Chondrocyte (in vitro differentiated cells): Measurements from ENCODE around the gene ARHGDIB. TPM values are rescaled to one million over a fixed set of nuclear protein-coding genes. Genes with fewer than 3 reads are reported as not detected.

Experiments used
- DNase-seq: peaks from one replicate; pipeline ENCODE4 v3.0.0; 2021; ENCODE audit warnings: mixed read lengths, low spot score
- H3K27ac Mint-ChIP-seq: one replicate; pipeline ENCODE4 v1.8.0; 2021; ENCODE audit warnings: mild to moderate bottlenecking, moderate library complexity, mixed read lengths; ENCODE audit not compliant: unreplicated experiment
- H3K27me3 Mint-ChIP-seq: 2 replicates; pipeline ENCODE4 v1.8.0; 2021; ENCODE audit warnings: low read depth, mixed read lengths
- H3K36me3 Mint-ChIP-seq: 2 replicates; pipeline ENCODE4 v1.8.0; 2021; ENCODE audit warnings: low read depth, mixed read lengths
- H3K4me1 Mint-ChIP-seq: 2 replicates; pipeline ENCODE4 v1.8.0; 2021; ENCODE audit warnings: low read depth, mild to moderate bottlenecking, mixed read lengths
- H3K4me3 Mint-ChIP-seq: one replicate; pipeline ENCODE4 v1.8.0; 2021; ENCODE audit warnings: mild to moderate bottlenecking, moderate library complexity, mixed read lengths; ENCODE audit not compliant: unreplicated experiment
- H3K9me3 Mint-ChIP-seq: 2 replicates; pipeline ENCODE4 v1.8.0; 2021; ENCODE audit warnings: low read depth, mixed read lengths
- total RNA-seq: library from RNA; stranded (reverse); gene quantifications from 3 replicates; pipeline ENCODE4 v1.2.1, GENCODE V29; 2021
- TF ChIP-seq, protein P1 (sequence below): fragments of 200-600 bp; sonication (generic); IDR thresholded peaks from 2 replicates; pipeline ENCODE4 v1.5.0; 2021; ENCODE audit warnings: antibody characterized with exemption, mild to moderate bottlenecking, moderate library complexity

ARHGDIB gene
- total RNA-seq, 1 donor from 2014 or later: 5.2 TPM

DNA sequence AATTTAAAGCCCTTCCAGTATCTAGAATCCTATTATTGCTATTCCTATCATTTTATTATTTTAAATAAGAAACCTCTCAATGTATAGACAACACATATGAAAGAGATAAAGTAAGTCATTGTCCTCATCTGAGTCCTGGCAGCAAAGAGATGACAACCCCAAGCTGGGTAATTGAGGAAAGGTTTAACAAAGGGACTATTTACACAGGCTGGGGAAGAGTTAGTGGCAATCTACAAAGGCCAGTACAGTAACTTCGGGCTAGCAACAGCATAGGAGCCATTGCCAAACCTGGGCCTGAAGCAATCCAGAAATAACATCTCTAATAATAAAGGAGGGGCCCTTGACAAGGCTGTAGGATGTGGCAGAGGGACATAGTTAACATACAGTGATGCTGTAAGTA, 22.6 kb upstream of the ARHGDIB start:
- no peak overlapping the region for H3K27ac Mint-ChIP-seq
- H3K9me3 Mint-ChIP-seq: no peaks in the 10 kb centered on the region
- H3K4me1 Mint-ChIP-seq: peaks cover 6% of the 10 kb centered on the region
- no peaks in the 10 kb centered on the region for H3K27me3 Mint-ChIP-seq
- no peak for DNase-seq
- H3K4me3 Mint-ChIP-seq: no peak overlapping the region
- H3K36me3 Mint-ChIP-seq: no peaks in the 10 kb centered on the region
- TF ChIP-seq, protein P1, sequence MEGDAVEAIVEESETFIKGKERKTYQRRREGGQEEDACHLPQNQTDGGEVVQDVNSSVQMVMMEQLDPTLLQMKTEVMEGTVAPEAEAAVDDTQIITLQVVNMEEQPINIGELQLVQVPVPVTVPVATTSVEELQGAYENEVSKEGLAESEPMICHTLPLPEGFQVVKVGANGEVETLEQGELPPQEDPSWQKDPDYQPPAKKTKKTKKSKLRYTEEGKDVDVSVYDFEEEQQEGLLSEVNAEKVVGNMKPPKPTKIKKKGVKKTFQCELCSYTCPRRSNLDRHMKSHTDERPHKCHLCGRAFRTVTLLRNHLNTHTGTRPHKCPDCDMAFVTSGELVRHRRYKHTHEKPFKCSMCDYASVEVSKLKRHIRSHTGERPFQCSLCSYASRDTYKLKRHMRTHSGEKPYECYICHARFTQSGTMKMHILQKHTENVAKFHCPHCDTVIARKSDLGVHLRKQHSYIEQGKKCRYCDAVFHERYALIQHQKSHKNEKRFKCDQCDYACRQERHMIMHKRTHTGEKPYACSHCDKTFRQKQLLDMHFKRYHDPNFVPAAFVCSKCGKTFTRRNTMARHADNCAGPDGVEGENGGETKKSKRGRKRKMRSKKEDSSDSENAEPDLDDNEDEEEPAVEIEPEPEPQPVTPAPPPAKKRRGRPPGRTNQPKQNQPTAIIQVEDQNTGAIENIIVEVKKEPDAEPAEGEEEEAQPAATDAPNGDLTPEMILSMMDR: no peak

DNA sequence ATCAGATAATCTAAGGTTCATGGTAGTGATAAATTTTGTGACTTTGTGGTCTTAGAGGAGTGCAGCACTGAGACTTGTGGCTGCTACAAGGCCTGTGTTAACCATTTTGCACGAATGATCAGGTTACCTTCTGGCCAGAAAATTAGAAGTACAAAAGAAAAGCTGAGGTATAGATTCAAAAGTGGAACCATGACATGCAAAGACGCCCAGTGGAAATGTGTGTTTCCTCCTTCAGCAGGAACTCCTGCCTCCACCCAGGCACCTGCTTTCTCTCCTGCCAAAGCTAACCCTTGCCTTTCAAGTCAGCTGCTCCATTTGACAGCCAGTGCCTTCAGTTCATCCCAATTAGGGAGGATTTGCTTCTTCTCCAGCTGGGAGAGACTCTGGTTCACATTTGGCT, 21.6 kb upstream of the ARHGDIB start:
- H3K27ac Mint-ChIP-seq: no peak overlapping the region
- TF ChIP-seq, protein P1: no peak
- no peaks in the 10 kb centered on the region for H3K9me3 Mint-ChIP-seq
- no peak overlapping the region for H3K4me3 Mint-ChIP-seq
- H3K27me3 Mint-ChIP-seq: no peaks in the 10 kb centered on the region
- peaks cover 6% of the 10 kb centered on the region for H3K4me1 Mint-ChIP-seq
- no peaks in the 10 kb centered on the region for H3K36me3 Mint-ChIP-seq
- no peak for DNase-seq

DNA sequence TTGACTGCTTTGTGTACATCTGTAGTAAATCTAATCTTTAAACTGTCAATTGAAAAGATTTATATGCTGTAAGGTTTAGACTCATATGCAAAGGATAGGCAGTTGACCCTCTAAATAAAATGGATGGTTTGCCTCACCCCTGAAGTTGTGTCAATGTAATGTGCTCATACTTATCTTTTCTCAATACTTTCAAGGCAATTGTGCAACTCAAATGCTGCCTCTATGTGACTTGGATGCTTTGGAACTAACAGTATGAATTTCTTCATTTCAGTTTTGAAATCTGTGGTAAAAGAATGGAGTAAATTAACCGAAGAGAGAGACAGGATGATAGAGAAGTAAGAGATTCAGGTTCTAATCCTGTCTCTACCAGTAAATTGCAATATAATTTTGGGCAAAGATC, 21.2 kb upstream of the ARHGDIB start:
- H3K27ac Mint-ChIP-seq: no peak overlapping the region
- H3K4me3 Mint-ChIP-seq: no peak overlapping the region
- DNase-seq: no peak
- no peaks in the 10 kb centered on the region for H3K9me3 Mint-ChIP-seq
- TF ChIP-seq, protein P1: no peak
- H3K27me3 Mint-ChIP-seq: no peaks in the 10 kb centered on the region
- H3K4me1 Mint-ChIP-seq: peaks cover 6% of the 10 kb centered on the region
- no peaks in the 10 kb centered on the region for H3K36me3 Mint-ChIP-seq

DNA sequence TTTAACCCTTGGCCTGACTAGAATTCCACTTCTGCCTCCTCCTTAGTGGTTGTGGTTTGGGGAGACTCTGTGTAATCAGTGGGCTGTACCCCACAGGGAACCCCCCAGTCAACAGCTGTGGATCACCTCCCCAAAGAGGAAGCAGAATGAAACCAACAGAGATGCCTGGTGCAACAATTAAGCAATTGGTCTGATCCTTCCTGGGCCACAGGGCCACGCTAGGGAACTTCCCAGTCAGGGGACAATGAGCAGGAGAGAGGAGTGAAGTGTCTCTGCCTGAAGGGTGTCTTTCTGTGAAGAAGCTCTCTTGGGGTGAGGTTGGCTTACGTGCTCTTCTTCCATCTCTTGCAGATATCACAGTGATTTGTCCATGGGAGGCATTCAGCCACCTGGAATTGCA, 19.6 kb upstream of the ARHGDIB start:
- DNase-seq: no peak
- Mint-ChIP-seq H3K27me3 (no peaks in the 10 kb centered on the region), H3K4me3 (no peak overlapping the region), H3K36me3 (no peaks in the 10 kb centered on the region), H3K27ac (no peak overlapping the region), H3K4me1 (no peaks in the 10 kb centered on the region), H3K9me3 (no peaks in the 10 kb centered on the region)
- TF ChIP-seq, protein P1: no peak

DNA sequence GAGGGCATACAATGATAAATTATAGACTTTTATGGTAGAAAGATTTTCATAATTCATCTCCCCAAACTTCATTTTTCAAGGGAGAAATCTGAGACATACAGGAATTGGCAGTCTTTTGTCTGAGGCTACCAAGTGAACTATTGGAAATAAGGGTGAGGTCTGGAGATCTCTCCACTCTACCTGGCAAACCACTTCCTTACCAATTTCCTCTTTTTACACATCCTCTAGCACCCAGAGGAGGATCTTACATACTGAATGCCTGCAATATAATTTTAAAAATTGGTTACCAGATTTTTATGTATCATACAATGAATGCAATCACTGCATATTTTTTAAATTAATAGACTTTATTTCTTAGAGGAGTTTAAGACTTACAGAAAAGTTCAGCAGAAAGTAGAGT, 18.1 kb upstream of the ARHGDIB start:
- TF ChIP-seq, protein P1: no peak
- no peaks in the 10 kb centered on the region for H3K27me3 Mint-ChIP-seq
- no peak overlapping the region for H3K27ac Mint-ChIP-seq
- DNase-seq: no peak
- no peaks in the 10 kb centered on the region for H3K4me1 Mint-ChIP-seq
- H3K4me3 Mint-ChIP-seq: no peak overlapping the region
- H3K9me3 Mint-ChIP-seq: no peaks in the 10 kb centered on the region
- H3K36me3 Mint-ChIP-seq: no peaks in the 10 kb centered on the region
